K562 (cell line): ENCODE measurements around the gene CD9. TPM values are rescaled to one million over a fixed set of nuclear protein-coding genes. Genes with fewer than 3 reads are reported as not detected.

Experiments used
- HMBOX1 ChIP-seq: sonication (generic); IDR thresholded peaks from 2 replicates; pipeline ENCODE4 v1.6.1; 2016
- PML ChIP-seq: IDR thresholded peaks from 2 replicates; pipeline ENCODE4 v1.6.1; 2012; ENCODE audit warnings: low read length, inconsistent platforms
- ZMIZ1 ChIP-seq, 2 experiments: fragments of 150-350 bp in 1 of 2; IDR thresholded peaks; 2 replicates each; pipeline ENCODE4 v1.6.1; 2012 to 2016; ENCODE audit warnings: low read depth in 2 of 2, low read length in 2 of 2, mild to moderate bottlenecking in 1 of 2, moderate library complexity in 1 of 2
- ZNF324 ChIP-seq: fragments of 250-450 bp; sonication (Bioruptor Pico); IDR thresholded peaks from 2 replicates; pipeline ENCODE4 v1.4.0; 2020; ENCODE audit warnings: mild to moderate bottlenecking
- polyA plus RNA-seq, 8 experiments: library from polyadenylated mRNA; depleted of rRNA in 4 of 8; stranded (reverse) in 5 of 8; unstranded in 3 of 8; fragments of >200 nt; fragmentation: Nextera tagmentation in 2 of 8; fragmentation: Illumina TruSeq in 1 of 8; extraction: Ambion mirVana in 2 of 8; extraction: Trizol in 1 of 8; gene quantifications; 2 replicates each; pipeline versions ENCODE4 v1.2.1 to v1.2.3, GENCODE V29; 2011 to 2014; ENCODE audit warnings: inconsistent platforms in 1 of 8, missing spikeins in 1 of 8
- total RNA-seq, 7 experiments: library from RNA; depleted of rRNA in 6 of 7; stranded (reverse); fragments of >200 nt in 6 of 7; fragmentation: Illumina TruSeq in 2 of 7; extraction: Trizol in 2 of 7; gene quantifications; 2 replicates each; pipeline versions ENCODE4 v1.2.1 to v1.2.3, GENCODE V29; 2011 to 2021; ENCODE audit warnings: low replicate concordance in 1 of 7

Gene CD9
- total and polyA plus RNA-seq, 9 of the 15 experiments (the other 6 are each of a cell fraction or from before 2014, with no cell fraction given) = 0.43 to 5.6 (median 0.62) TPM

GRCh38 chr12:6266971-6267721 lies 66.9 kb downstream of the CD9 start (continued):
- TF ChIP-seq ZMIZ1 (IDR thresholded peaks at IDR 0.05; ENCODE audit: low read depth in 2 of 2, low read length in 2 of 2) = no peak
- no peak for TF ChIP-seq PML
- no peak for TF ChIP-seq HMBOX1
- TF ChIP-seq ZNF324 (CRISPR knock-in tag) = no peak
